ENCODE data around the gene CLNK.
"Not testable (repeated sequence)": the region's sequence is repeated elsewhere in the genome, so short reads cannot be mapped to it uniquely, and the experiment has no call there.

Gene CLNK

DNA sequence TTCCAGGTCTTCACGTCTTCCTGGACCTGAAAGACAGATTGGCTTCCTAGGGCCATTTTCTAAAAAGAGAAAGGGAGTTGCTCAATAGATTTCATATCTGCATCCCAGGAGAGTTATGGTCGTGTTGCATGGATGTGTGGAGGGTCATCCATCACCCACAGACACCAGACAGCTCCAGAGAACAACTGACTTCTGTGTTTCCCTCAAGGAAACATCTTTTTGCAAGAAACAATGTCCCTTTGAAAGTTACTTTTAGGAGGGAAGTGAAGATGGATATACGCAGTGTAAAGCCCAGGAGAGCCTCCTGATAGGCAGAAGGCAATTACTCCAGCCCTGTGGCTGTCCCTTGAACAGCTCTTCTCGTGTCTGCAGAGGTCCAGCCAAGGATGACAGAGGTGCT is 108.3 kb downstream of the CLNK start:
- no peak for DNase-seq (ENCODE audit: low spot score)

DNA sequence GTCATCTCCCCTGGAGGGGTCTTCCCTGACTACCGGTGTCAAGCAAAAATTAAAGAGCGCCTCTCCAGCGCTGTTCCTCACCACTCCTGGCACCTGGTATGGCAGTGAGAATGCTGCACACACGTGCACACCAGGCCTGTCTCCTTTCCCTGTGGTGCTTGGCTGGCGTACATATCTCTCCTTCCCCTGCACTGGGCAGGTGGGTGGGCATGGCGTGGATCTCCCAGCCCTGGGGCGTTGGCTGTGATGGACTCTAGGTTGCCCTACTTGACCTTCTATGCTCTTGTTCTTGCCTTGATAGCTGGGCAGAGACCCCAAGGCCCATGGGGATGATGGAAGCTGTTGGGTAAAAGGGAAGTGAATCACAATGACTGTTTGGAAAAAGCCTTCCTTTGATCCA is 109.2 kb downstream of the CLNK start:
- DNase-seq (ENCODE audit: low spot score), result no peak

GRCh38 chr4:10574553-10574952 is 110.0 kb downstream of the CLNK start:
- not testable (repeated sequence) for DNase-seq (ENCODE audit: low spot score)

DNA sequence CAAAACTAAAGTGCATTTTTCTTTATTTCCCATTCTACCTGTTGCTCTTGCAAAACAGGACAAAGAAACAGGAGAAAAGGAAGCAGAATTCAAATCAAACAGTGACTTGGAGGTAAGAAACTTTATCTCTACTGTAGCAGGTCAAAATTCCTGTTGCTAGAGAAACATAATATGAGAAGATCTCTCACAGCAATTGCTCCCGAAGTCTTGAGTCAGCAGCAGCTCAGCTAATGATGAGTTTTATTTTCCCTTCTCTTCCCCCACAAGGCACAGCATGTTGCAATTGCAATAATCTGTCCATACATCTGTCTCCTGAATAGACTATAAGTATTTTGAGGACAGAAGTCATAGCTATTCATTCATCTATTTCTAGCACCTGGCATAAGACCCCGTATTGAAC is 112.7 kb downstream of the CLNK start:
- DNase-seq (ENCODE audit: low spot score), result no peak

DNA sequence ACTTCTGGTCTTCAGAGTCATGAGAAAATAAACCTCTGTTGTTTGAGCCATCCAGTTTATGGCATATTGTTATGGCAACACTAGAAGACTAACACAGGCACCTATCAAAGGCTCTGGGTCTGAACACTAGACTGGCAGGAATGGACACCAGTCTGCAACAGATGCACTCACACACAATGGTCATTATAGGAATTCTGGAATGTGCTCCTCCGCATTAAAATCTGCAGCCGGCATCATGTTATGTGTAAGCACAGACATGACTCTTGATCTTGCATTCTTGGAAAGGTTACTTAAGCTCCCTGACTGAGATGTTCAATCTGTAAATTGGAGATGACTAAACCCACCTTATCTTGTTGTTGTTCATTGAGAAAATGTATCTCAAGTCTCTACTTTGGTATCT is 115.1 kb downstream of the CLNK start:
- no peak for DNase-seq (ENCODE audit: low spot score)

GRCh38 chr4:10567766-10568165 is 116.8 kb downstream of the CLNK start:
- DNase-seq (ENCODE audit: low spot score), result no peak

DNA sequence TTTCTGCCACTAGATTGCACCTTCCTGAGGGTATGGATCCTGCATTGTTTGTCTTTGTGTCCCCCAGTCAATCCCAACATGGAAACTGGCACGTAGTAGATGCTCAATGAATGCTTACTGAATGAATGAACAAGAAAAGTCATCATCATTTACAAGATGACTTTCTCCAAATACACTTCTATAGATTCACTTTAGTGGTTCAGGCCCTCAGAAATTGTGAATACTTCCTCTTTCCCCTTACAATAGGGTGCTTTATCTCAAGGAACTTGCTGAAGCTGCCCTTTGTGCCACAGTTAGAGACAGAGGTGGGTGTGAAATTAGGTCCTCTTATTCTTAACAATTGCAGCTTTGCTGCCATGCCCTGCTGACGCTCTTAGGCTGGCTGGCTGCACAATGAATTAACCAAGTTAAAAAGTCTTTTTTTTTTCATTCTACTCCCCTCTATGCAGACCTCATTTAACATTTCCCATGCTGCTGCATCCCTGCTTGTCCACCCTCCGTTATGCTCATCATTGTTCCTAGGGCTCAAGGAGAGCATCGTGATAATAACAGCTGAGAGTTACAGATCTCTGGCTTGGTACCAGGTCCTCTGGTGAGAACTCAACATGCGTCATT is 119.3 kb downstream of the CLNK start:
- DNase-seq (ENCODE audit: low spot score), result no peak

GRCh38 chr4:10554694-10555093 is 129.9 kb downstream of the CLNK start:
- DNase-seq (ENCODE audit: low spot score), result peak; percentile 13

DNA sequence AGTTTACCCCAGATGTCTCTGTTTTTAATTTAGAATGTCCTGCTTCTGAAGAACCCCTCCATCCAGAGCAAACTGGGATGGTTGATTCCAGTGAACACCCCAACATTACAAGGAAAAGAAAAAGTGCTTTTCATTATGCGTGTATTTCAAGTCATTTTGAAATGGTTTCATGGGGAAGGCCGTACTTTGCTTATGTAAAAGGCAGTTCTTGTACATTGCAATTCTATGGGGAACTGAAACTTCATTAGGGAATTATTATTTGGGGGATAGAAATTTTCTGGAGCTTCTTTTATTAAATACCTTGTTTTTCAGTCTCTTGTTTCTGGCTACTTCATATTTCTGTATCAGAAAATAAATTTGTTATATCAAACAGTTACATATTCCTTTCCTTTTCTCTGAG is 130.4 kb downstream of the CLNK start:
- no peak for DNase-seq (ENCODE audit: low spot score)

DNA sequence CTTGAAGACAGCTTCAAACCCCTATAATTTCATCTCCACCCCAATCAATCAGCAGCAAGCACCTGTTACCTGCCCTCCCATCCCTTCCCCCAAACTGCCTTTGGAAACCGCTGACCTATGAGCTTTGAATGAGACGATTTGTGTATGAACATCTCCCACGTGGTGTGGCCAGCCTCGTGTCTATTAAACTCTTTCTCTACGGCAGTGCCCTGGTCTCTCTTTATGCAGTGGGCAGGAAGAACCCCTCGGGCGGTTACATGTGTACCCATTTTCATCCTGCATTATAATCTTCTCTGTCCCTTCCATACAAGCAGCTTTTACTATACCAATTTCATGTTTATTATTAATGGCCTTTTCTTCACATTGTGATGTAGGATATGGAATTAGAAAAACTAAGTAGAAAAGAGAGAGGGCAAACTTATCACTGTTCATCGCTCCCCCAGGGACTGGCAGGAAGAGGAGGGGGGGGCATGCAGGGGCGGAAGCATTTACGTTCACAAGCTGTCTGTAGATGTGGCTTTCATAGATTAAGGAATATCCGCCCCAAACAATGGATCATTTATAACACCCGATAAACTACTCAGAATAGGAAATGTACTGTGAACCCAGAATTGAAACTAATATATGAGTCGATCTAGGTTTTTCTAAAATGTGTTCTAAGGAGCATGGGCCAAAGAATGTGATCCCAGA is 131.8 kb downstream of the CLNK start:
- no peak for DNase-seq (ENCODE audit: low spot score)

DNA sequence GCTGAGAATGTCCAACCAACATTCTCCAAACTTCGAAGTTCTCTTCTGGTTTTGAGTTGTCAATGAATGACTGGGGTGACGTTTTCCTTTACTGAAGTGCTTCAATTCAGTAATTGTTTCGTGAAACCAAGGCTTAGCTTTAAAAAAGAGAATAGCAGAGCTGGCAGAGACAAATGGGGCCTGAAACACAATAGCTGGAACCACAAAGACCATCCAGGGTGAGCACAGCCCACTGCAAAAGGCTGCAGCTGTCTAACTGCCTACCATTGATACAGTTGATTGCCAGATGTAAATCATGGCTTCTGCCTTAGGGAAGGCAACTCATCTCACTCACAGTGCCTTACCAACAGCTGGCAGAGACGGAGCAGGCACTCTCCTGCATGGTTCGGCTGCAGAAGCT is 148.7 kb downstream of the CLNK start:
- DNase-seq (ENCODE audit: low spot score), result no peak

- DNase-seq (ENCODE audit: low spot score), result no peak
Observed at GRCh38 chr4:10534820-10535219, 149.7 kb downstream of the CLNK start.

GRCh38 chr4:10532155-10532554 is 152.4 kb downstream of the CLNK start:
- DNase-seq (ENCODE audit: low spot score), result no peak

GRCh38 chr4:10530137-10530786 is 154.3 kb downstream of the CLNK start:
- DNase-seq (ENCODE audit: low spot score), result no peak

GRCh38 chr4:10529291-10530136 is 155.1 kb downstream of the CLNK start:
- DNase-seq (ENCODE audit: low spot score), result no peak

DNA sequence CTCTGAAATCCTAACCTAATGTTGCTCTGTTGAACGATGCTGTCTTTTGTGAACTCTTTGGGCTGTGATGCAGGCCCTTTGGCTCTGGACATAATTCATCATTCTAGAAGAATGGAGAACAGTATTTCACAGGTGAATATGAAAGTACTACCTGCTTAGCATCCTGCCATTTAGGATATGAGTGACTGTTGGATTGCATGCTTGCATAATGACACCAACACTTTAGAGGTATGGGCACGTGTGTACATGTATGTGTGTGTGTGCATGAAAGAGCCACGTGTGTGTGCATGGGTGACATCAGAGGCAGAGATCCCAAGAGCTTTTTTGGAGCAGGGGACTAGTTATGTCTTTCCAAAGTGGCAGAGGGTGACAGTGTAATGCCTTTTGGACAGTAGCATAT is 157.1 kb downstream of the CLNK start:
- no peak for DNase-seq (ENCODE audit: low spot score)

GRCh38 chr4:10526429-10527222 is 157.9 kb downstream of the CLNK start:
- DNase-seq (ENCODE audit: low spot score), result no peak

GRCh38 chr4:10524196-10524833 is 160.3 kb downstream of the CLNK start:
- DNase-seq (ENCODE audit: low spot score), result no peak

DNA sequence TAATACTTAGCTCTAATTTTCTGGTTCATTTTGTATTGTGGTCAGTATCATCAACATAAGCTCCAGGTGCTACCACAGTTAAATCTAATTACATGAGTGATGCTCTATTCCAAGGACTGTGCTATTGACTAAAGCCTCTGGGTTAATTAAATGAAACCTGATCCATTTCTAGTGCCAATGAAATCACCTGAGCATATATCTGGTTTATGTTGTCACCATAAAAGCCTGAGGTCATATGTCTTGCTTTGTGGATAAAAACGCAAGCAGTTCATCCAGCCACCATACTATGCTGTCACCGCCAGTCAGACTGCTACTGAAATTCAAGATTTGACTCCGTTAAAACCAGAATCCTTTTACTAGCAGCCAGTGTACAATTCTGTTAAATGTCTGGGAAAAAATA is 163.1 kb downstream of the CLNK start:
- no peak for DNase-seq (ENCODE audit: low spot score)

GRCh38 chr4:10509733-10510132 is 174.8 kb downstream of the CLNK start:
- DNase-seq (ENCODE audit: low spot score), result no peak

DNA sequence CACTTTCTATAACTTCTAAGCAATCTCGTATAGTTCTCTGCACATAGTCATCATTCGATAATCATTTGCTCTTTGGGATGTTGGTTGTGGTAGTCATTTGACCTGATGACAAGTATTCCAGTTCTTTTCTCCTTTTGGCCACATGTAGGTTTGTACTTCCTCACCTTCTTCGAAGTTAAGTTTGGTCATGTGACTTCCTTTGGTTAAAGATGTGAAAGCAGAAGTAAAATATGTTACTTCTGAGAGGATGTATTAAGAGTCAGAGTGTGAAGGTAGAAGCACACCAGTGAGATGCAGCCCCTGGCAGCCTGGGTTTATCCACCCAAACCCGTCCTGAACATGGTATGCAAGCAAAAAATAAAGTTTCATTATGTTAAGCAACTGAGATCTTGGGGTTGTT is 178.5 kb downstream of the CLNK start:
- DNase-seq (ENCODE audit: low spot score), result no peak

All from HuH-7.5 (cell line).